ENCODE data around the gene HECW1. TPM values are rescaled to one million over a fixed set of nuclear protein-coding genes. Genes with fewer than 3 reads are reported as not detected.
"Not testable (repeated sequence)": the region's sequence is repeated elsewhere in the genome, so short reads cannot be mapped to it uniquely, and the experiment has no call there.

HECW1 gene
- total RNA-seq, 1 donor from 2014 or later, result not detected

GRCh38 chr7:43111630-43112458 lies 603 bp upstream of the HECW1 start:
- no peak for DNase-seq (ENCODE audit: low read depth in 2 of 2)

- peak in 1 of 2 donors; percentile 44 for DNase-seq (ENCODE audit: low read depth in 2 of 2)
Measured at GRCh38 chr7:43112941-43113621, 634 bp downstream of the HECW1 start.

GRCh38 chr7:43113622-43114457 lies 1.4 kb downstream of the HECW1 start:
- no peak for DNase-seq (ENCODE audit: low read depth in 2 of 2)

GRCh38 chr7:43114458-43114780 lies 2.0 kb downstream of the HECW1 start:
- no peak for DNase-seq (ENCODE audit: low read depth in 2 of 2)

- no peak for DNase-seq (ENCODE audit: low read depth in 2 of 2)
Measured at GRCh38 chr7:43116451-43116850, 4.0 kb downstream of the HECW1 start.

- no peak for DNase-seq (ENCODE audit: low read depth in 2 of 2)
Measured at GRCh38 chr7:43117095-43117494, 4.6 kb downstream of the HECW1 start.

- DNase-seq (ENCODE audit: low read depth in 2 of 2), result no peak
Measured at GRCh38 chr7:43117861-43118260, 5.4 kb downstream of the HECW1 start.

GRCh38 chr7:43118313-43118712 lies 5.9 kb downstream of the HECW1 start:
- no peak for DNase-seq (ENCODE audit: low read depth in 2 of 2)

- no peak for DNase-seq (ENCODE audit: low read depth in 2 of 2)
Measured at GRCh38 chr7:43119371-43120075, 7.1 kb downstream of the HECW1 start.

GRCh38 chr7:43121973-43122372 lies 9.5 kb downstream of the HECW1 start:
- DNase-seq (ENCODE audit: low read depth in 2 of 2), result no peak

GRCh38 chr7:43123457-43123856 lies 11.0 kb downstream of the HECW1 start:
- no peak for DNase-seq (ENCODE audit: low read depth in 2 of 2)

GRCh38 chr7:43124388-43124787 lies 11.9 kb downstream of the HECW1 start:
- DNase-seq (ENCODE audit: low read depth in 2 of 2), result no peak

GRCh38 chr7:43130347-43130746 lies 17.9 kb downstream of the HECW1 start:
- DNase-seq (ENCODE audit: low read depth in 2 of 2), result no peak

GRCh38 chr7:43135129-43135528 lies 22.7 kb downstream of the HECW1 start:
- DNase-seq (ENCODE audit: low read depth in 2 of 2), result no peak

- no peak for DNase-seq (ENCODE audit: low read depth in 2 of 2)
Measured at GRCh38 chr7:43136064-43136463, 23.6 kb downstream of the HECW1 start.

- not testable (repeated sequence) for DNase-seq (ENCODE audit: low read depth in 2 of 2)
Measured at GRCh38 chr7:43137121-43137744, 24.8 kb downstream of the HECW1 start.

- no peak for DNase-seq (ENCODE audit: low read depth in 2 of 2)
Measured at GRCh38 chr7:43137811-43138210, 25.4 kb downstream of the HECW1 start.

- DNase-seq (ENCODE audit: low read depth in 2 of 2), result no peak
Measured at GRCh38 chr7:43138710-43139109, 26.3 kb downstream of the HECW1 start.

- peak in 1 of 2 donors; percentile 1 for DNase-seq (ENCODE audit: low read depth in 2 of 2)
Measured at GRCh38 chr7:43139137-43139536, 26.7 kb downstream of the HECW1 start.

- DNase-seq (ENCODE audit: low read depth in 2 of 2), result no peak
Measured at GRCh38 chr7:43140186-43140585, 27.7 kb downstream of the HECW1 start.

GRCh38 chr7:43141091-43141490 lies 28.6 kb downstream of the HECW1 start:
- no peak for DNase-seq (ENCODE audit: low read depth in 2 of 2)

All from lung microvascular endothelial cell (primary cell).